ENCODE data around the gene SAP25.
"Not testable (repeated sequence)": the region's sequence is repeated elsewhere in the genome, so short reads cannot be mapped to it uniquely, and the experiment has no call there.

SAP25 gene

DNA sequence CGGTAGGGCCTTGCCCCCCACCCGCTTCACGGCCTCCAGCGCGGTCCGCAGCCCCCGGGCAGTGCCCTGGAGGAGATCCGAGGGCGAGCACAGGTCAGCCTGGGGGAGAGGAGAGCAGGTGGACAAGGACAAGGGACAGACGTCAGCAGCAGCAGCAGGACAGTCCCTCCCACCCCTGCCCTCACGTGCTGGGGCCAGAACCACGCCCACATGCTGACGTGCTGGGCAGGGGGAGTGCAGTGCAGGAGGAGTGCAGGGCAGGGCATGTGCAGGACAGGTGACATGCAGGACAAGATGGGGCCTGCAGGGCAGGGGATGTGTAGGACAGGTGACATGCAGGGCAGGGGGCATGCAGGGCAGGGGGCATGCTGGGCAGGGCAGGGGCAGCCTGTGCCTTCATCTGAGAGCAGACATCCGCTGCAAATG lies 1.5 kb upstream of the SAP25 start:
- ATAC-seq = no peak

DNA sequence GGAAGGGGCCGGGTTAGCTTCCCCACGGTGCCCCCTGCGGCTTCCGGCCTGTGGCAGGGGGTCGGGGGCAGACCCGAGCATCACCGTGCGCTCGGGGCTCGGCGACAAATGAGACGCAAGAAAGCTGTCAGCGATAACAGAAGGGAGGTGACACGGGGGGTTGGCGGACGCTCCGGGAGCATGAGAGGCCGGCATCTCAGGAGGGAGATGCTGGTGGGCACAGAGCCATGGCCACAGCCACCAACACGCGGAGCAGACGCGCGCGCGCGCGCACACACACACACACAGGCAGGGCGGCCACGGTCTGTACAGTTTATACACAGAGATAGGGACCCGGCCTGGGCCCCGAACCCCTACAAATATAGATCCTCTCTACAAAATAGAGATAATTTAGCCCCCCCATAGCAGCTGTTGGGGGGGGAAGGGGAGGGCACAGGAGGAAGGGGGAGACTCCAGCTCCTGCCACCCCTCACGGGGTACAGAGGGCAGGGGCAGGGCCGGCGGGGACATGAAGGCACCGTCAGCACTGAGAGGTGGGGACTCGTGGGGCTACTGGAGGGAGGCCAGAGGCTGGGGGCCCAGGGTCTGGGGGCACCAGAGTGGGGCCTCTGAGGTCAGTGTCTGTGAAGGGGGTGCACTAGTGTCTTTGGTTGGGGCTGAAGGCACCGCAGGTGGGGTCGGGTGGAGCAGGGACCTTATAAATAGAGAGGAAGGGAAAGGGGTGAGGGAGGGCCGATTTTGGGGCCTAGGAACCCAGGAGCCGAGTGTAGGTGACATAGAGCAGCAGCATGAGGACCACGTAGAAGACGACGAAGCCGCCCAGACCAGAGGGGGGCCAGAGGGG lies 884 bp upstream of the SAP25 start:
- no peak for ATAC-seq

GRCh38 chr7:100572949-100573675 lies 588 bp downstream of the SAP25 start:
- ATAC-seq = no peak

DNA sequence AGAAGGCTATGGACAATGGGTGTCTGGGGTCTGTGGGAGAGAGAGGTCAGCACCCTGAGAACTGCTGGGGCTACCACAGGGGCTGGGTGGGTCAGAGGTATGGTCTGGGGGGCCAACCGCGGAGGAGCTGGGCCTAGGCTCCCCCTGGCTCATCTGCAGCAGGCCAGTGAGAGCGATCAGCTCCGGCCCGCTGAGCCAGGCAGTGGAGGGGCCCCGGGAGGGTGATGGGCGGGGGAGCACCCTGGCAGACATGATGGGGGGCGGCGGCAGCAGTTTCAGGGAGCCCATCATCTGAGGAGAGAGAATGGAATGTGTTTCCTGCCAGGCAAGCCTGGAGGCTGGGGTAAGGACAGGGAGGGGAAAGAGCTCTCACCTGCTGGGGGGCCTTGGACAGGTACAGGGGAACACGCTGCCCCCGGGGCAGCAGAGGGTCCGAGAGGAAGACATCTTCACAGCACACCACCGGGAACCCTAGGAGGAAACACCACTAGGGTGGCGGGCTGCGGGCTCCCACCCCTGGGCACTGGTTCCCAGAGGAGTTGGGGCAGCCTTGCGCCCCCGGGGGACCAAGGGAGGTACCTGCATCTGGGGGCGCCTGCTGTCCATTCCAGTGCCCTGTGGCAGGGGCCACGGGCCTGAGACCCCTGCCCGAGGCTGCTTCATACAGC lies 1.3 kb downstream of the SAP25 start:
- ATAC-seq = no peak

GRCh38 chr7:100571829-100572116 lies 1.9 kb downstream of the SAP25 start:
- no peak for ATAC-seq

- ATAC-seq = no peak
Observed at GRCh38 chr7:100570954-100571828, 2.5 kb downstream of the SAP25 start.

DNA sequence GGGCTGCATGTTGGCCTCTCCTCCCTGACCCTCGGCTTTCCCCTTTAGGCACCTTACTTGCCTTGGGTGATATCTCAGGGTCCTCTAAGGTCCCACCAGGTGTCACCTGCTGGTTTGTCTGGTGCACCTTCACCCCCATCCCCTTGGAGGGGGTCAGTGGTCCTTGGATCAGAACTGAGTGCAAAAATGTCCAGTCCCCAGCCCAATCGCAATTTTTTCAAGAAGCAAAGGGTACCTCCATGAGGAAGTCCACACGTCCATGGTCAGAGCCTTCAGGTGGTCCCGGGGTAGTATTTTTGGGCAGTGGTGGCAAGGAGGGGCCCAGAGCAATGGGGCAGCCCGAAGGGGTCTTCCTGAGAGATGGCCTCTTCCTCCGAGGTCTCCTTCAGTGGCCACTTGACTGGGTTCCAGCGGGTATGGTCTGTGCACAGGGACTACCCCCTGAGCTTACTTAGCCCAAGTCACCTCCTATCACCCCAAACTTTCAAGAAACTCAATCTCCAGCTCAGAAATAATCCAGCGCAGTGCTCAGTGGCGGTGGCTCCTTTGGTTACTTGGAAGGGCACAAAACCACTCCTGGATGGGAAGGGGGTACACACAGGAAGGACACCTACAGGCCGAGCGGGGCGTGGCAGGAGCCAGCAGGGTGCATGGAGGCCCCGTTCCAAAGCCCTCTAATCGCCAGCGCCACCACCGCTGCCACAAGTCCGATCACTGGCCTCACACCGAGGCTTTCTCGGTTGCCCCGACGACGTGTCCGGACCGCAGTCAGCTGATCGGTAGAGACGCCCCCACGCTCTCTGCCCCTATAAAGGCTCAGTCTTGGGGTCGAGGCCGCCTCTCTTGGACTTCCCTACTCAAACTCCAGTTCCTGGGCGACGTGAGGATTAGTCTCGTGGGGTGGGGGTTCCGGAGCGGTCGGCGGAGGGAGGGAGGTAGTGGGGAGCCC lies 4.5 kb downstream of the SAP25 start:
- peak; percentile 11 to 26 for ATAC-seq

- no peak for ATAC-seq
Observed at GRCh38 chr7:100568176-100568895, 5.4 kb downstream of the SAP25 start.

- ATAC-seq = no peak
Observed at GRCh38 chr7:100567751-100568175, 5.9 kb downstream of the SAP25 start.

GRCh38 chr7:100567031-100567730 lies 6.5 kb downstream of the SAP25 start:
- ATAC-seq = no peak

GRCh38 chr7:100566018-100566531 lies 7.6 kb downstream of the SAP25 start:
- no peak for ATAC-seq

- no peak for ATAC-seq
Observed at GRCh38 chr7:100565133-100565571, 8.5 kb downstream of the SAP25 start.

DNA sequence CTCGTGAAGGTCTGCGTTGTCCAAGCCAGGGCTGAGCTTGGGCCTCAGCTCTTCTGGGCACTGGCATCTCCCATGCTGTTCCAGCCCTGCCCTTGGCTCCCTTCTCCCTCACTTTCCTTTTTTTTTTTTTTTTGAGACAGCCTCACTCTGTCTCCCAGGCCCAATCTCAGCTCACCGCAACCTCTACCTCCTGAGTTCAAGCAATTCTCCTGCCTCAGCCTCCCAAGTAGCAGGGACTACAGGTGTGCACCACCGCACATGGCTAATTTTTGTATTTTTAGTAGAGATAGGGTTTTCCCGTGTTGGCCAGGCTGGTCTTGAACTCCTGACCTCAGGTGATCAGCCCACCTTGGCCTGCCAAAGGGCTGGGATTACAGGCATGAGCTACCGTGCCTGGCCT lies 9.3 kb downstream of the SAP25 start:
- not testable (repeated sequence) for ATAC-seq

GRCh38 chr7:100563809-100564400 lies 9.8 kb downstream of the SAP25 start:
- peak; percentile 68 to 78 for ATAC-seq

GRCh38 chr7:100563100-100563564 lies 10.6 kb downstream of the SAP25 start:
- no peak for ATAC-seq

DNA sequence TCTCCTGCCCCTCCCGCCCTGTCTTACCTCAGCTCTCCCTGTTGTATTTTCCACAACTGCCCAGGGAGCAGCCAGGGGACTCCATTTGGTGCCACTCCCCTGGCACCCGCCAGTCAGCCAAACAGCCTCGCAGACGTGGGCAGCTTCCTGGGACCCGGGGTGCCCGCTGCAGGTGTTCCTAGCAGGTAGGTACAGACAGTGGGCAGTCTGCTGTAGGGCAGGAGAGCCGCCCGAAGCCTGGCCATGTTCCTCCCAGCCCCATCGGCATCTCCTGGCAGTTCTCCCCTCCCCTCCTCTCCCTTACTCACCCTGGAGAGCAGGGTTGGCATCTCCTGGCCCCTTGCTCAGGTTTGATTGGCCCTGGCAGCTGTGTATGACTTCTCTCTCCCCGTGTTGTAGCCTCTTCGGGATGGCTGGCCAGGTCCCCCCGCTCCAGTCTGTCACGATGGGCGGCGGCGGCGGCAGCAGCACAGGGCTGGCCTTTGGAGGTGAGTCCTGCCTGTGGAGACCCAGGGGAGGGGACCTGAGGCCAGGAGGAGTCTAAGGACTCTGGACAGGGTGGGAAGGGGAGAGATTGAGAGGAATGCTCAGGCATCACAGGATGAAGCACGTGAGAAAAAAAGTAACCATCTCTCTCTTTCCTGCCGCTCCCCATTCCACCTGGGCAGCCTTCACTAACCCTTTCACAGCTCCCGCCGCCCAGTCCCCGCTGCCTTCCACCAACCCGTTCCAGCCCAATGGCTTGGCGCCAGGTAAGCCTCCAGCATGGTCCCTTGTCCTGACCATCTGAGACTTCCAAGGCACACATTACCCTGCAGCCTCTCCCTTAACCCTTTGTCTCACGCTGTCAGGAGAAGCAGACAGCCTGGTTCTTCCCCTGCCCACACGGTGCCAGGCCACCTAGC lies 11.3 kb downstream of the SAP25 start:
- no peak for ATAC-seq

- no peak for ATAC-seq
Observed at GRCh38 chr7:100561491-100562194, 12.1 kb downstream of the SAP25 start.

Data from activated CD4-positive, CD25-positive, alpha-beta regulatory T cell treated with anti-CD3 and anti-CD28 coated beads, Interleukin-2, amount 50 U/mL, for 24 hours (primary cell).